Measurements from ENCODE around the gene NXNL2.

Gene NXNL2

GRCh38 chr9:88580961-88581360 lies 46.0 kb downstream of the NXNL2 start:
- DNase-seq: no peak

- no peak for DNase-seq
Measured at GRCh38 chr9:88583901-88584596, 49.1 kb downstream of the NXNL2 start.

- no peak for DNase-seq
Measured at GRCh38 chr9:88585426-88585825, 50.4 kb downstream of the NXNL2 start.

- DNase-seq: no peak
Measured at GRCh38 chr9:88586452-88586851, 51.5 kb downstream of the NXNL2 start.

- DNase-seq: no peak
Measured at GRCh38 chr9:88587182-88587581, 52.2 kb downstream of the NXNL2 start.

- no peak for DNase-seq
Measured at GRCh38 chr9:88587885-88588649, 53.1 kb downstream of the NXNL2 start.

- DNase-seq: no peak
Measured at GRCh38 chr9:88589656-88590055, 54.7 kb downstream of the NXNL2 start.

- no peak for DNase-seq
Measured at GRCh38 chr9:88590558-88591146, 55.7 kb downstream of the NXNL2 start.

GRCh38 chr9:88593537-88594185 lies 58.7 kb downstream of the NXNL2 start:
- DNase-seq: peak; percentile 50

Measured in CD4-positive, alpha-beta T cell treated with Interleukin-17A for 1 hour (primary cell).